HUES64 (cell line): ENCODE results near the gene CC2D1A.

ENCODE experiments used
- H3K27ac ChIP-seq: 2 replicates; pipeline ENCODE4 v1.7.0; 2013; ENCODE audit warnings: low read depth, low read length, inconsistent platforms
- H3K27me3 ChIP-seq: 2 replicates; pipeline ENCODE4 v1.6.1; 2013; ENCODE audit warnings: mild to moderate bottlenecking, low read length; ENCODE audit not compliant: insufficient read depth
- H3K36me3 ChIP-seq: 2 replicates; pipeline ENCODE4 v1.6.1; 2013; ENCODE audit warnings: mild to moderate bottlenecking, low read length; ENCODE audit not compliant: insufficient read depth
- H3K4me1 ChIP-seq: 2 replicates; pipeline ENCODE4 v1.6.1; 2013; ENCODE audit warnings: mild to moderate bottlenecking, low read length, moderate library complexity; ENCODE audit not compliant: insufficient read depth
- H3K4me3 ChIP-seq: 2 replicates; pipeline ENCODE4 v1.5.1; 2013; ENCODE audit warnings: mild to moderate bottlenecking, low read length, moderate library complexity
- H3K9ac ChIP-seq: 2 replicates; pipeline ENCODE4 v1.6.1; 2013; ENCODE audit warnings: mild to moderate bottlenecking, low read depth, low read length
- H3K9me3 ChIP-seq: 2 replicates; pipeline ENCODE4 v1.6.1; 2013; ENCODE audit warnings: low read depth, low read length; ENCODE audit not compliant: insufficient read depth
- WGBS: fragments of 150-250, 120-280 bp; methylation state at CpG from one replicate; pipeline ENCODE4 v1.1.7; 2013; ENCODE audit warnings: missing lambda C conversion rate; 5-methylcytosine and 5-hydroxymethylcytosine counted together

Gene CC2D1A

DNA sequence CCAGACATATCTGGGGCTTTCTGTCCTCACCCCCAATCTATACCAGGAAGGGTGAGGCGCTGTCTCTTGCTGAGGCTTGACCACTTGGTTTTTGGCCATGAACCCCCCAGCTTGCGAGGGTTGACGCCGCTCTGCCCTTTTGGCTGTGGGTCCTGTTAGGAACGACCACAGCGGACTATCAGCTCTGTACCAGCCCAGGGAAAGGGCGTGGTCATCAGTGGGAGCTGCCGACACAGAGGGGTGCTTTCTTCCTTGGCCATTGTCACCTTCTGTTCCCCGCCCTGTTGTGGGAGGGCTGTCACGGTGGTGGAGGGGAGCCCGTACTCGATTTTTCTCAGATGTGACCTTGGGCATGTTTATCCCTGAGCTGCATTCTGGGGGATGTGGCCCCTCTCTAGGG is 52.0 kb downstream of the CC2D1A start:
- WGBS: 86% methylated on average over 12 of the region's 12 CpGs
- H3K4me3 ChIP-seq: no peak overlapping the region
- H3K27ac ChIP-seq: no peak overlapping the region
- peaks cover 4% of the 10 kb centered on the region; the same call in 1 of the 2 replicates for H3K4me1 ChIP-seq
- no peaks in the 10 kb centered on the region; the same call in 1 of the 2 replicates for H3K27me3 ChIP-seq
- H3K9ac ChIP-seq: no peak overlapping the region
- no peaks in the 10 kb centered on the region for H3K9me3 ChIP-seq
- peaks cover 68% of the 10 kb centered on the region for H3K36me3 ChIP-seq

DNA sequence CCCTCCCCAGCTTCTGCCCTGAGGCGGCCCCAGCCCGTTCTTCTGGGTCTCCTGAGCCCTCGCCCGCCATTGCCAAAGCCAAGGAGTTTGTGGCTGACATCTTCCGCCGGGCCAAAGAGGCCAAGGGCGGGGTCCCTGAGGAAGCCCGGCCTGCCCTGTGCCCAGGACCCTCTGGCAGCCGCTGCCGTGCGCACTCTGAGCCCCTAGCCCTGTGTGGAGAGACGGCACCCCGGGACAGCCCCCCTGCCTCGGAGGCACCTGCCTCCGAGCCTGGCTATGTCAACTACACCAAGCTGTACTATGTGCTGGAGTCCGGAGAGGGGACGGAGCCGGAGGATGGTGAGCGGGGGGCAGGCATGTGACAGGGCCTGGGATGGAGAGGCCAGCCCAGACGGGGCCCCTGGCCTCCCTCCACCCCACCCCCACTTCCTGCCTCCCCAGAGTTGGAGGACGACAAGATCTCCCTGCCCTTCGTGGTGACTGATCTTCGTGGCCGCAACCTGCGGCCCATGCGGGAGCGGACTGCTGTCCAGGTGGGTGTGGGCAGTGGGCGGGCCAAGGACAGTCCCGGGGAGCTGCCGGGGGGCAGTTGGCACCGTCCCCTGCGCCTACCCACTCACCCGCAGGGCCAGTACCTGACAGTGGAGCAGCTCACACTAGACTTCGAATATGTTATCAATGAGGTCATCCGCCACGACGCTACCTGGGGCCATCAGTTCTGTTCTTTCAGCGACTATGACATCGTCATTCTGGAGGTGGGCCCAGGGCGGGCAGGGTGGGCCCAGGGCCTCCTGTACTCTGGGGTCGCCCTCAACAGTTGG is 53.4 kb downstream of the CC2D1A start:
- Histone ChIP-seq H3K4me1 (no peaks in the 10 kb centered on the region), H3K9me3 (no peaks in the 10 kb centered on the region), H3K36me3 (peaks cover 63% of the 10 kb centered on the region), H3K9ac (no peak overlapping the region), H3K27ac (no peak overlapping the region), H3K4me3 (no peak overlapping the region), H3K27me3 (no peaks in the 10 kb centered on the region; the same call in 1 of the 2 replicates)
- whole genome bisulfite sequencing: 96% methylated on average over 41 of the region's 41 CpGs

DNA sequence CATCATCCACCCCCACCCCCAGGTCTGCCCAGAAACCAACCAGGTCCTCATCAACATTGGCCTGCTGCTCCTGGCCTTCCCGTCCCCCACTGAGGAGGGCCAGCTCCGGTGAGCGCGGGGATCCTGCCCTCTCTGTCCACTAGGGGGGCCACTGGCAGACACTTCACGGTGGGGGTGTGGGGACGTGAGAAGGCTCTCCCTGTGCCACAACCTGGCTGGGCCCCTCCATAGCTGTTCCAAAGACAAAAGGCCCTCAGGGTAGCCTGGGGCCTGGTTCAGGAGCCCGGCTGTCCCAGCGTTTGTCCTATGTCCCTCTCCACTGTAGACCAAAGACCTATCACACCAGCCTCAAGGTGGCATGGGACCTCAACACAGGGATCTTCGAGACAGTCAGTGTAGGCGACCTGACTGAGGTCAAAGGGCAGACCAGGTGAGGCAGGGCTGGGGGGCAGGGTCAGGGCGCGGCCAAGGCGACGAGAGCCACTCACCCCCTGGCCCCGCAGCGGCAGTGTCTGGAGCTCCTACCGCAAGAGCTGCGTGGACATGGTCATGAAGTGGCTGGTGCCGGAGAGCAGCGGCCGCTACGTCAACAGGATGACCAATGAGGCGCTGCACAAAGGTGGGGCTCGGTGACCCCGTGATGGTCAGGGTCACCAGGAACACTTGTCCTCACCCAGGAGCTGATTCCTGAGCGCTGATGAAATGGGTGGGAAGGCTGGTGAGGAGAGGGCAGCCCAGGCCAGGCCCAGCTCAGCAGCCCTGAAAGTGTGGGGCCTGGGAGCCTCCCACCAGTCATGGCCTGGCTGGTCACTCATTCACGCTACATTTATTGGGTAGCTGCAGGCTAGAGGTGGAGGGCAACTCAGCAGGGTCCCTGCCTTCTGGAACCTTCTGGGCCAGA is 54.2 kb downstream of the CC2D1A start:
- Histone ChIP-seq H3K27me3 (no peaks in the 10 kb centered on the region; the same call in 1 of the 2 replicates), H3K36me3 (peaks cover 61% of the 10 kb centered on the region), H3K4me3 (no peak overlapping the region), H3K9ac (no peak overlapping the region), H3K9me3 (no peaks in the 10 kb centered on the region), H3K27ac (no peak overlapping the region), H3K4me1 (no peaks in the 10 kb centered on the region)
- 93% methylated on average over 27 of the region's 27 CpGs for WGBS

DNA sequence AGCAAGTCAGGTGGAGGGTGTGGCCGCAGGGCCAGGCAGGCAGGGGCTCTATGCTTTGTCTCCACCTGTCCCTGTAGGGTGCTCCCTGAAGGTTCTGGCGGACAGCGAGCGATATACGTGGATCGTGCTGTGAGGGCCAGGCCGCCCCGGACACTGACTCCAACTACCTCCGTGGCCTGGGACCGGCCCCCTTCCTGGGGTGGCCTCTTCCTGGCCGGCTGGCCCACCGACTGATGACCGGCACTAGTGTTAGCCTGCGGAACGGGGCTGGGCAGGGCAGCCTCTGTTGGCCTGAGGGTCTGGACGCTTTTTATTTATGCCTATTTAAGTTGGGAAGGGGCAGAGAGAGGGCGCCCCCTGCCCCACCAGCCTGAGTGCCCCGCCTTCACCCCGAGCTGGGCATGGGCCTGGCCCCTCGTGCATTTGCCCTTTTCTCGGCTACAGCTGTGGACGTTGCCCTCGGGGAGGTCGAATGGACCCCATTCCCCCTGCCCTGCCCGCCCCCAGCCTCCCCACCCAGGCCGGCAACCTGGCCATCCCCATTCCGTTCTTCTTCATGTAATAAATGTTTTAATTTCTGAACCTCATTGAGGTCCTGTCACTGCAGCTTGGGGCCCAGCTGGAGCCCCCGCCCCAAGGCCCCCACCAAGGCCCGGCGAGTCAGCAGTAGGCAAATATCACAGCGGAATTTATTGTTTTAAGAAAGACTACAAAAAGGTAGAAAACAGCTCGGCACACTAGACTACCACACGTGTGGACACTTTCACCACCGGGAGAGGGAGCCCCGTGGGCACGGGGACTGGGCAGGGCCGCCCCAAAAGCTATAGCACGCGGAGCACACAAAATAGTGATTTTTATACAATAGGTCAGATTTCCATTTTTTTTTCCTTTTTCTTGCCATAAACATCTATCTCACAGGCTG is 55.1 kb downstream of the CC2D1A start:
- WGBS: 93% methylated on average over 37 of the region's 39 CpGs
- peaks cover 58% of the 10 kb centered on the region for H3K36me3 ChIP-seq
- H3K9me3 ChIP-seq: no peaks in the 10 kb centered on the region
- no peak overlapping the region; the same call in 1 of the 2 replicates for H3K27ac ChIP-seq
- no peak overlapping the region for H3K4me3 ChIP-seq
- H3K27me3 ChIP-seq: no peaks in the 10 kb centered on the region; the same call in 1 of the 2 replicates
- no peaks in the 10 kb centered on the region for H3K4me1 ChIP-seq
- H3K9ac ChIP-seq: no peak overlapping the region

DNA sequence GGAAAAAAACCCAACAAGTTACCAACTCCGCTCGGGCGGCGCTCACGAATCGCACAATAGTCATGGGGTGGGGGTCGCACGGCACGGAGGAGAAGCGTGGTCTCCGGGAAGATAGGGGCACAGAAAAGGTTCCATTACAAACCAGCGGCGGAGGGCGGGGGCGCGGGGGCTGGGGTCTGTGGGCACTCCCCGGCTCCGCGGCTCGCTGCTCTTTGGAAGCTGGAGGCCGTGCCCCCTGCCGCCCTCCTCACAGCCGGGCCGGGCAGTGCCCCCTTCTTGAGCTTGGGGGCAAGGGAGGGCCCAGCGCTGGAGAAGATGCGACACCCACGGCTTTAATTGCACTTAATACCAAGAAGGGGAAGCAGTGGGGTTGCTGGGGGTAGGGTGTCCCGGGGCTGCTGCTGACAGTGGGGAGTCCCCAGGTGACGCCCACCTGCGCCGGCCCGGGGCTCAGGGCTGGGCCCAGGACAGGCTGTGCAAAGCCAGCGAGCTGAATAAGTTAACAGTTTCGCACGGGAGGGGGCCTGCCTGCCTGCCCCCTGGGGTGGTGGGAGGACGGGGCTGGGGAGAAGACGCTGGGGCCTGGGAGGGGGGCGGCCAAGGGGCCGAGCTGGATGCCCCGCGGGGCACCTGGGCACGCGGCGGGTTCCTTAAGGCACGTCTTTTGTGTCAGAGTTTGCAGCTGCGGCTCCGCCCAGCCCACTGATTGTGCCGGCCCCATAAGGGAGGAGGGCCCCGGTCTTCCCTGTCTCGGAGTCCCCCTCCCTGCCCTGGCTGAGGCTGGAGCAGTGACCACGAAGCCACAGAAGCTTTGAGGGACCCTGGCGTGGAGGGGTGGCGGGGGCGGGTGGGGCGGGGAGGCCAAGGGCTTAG is 56.1 kb downstream of the CC2D1A start:
- Histone ChIP-seq H3K27me3 (no peaks in the 10 kb centered on the region; the same call in 1 of the 2 replicates), H3K36me3 (peaks cover 58% of the 10 kb centered on the region), H3K4me1 (no peaks in the 10 kb centered on the region), H3K9me3 (no peaks in the 10 kb centered on the region), H3K9ac (0 out of 2 replicates have a peak overlapping the region, but pooled peaks have one; percentile 27), H3K4me3 (peak overlapping the region; percentile 41), H3K27ac (0 out of 2 replicates have a peak overlapping the region, but pooled peaks have one; percentile 8)
- 54% methylated on average over 55 of the region's 55 CpGs for WGBS

DNA sequence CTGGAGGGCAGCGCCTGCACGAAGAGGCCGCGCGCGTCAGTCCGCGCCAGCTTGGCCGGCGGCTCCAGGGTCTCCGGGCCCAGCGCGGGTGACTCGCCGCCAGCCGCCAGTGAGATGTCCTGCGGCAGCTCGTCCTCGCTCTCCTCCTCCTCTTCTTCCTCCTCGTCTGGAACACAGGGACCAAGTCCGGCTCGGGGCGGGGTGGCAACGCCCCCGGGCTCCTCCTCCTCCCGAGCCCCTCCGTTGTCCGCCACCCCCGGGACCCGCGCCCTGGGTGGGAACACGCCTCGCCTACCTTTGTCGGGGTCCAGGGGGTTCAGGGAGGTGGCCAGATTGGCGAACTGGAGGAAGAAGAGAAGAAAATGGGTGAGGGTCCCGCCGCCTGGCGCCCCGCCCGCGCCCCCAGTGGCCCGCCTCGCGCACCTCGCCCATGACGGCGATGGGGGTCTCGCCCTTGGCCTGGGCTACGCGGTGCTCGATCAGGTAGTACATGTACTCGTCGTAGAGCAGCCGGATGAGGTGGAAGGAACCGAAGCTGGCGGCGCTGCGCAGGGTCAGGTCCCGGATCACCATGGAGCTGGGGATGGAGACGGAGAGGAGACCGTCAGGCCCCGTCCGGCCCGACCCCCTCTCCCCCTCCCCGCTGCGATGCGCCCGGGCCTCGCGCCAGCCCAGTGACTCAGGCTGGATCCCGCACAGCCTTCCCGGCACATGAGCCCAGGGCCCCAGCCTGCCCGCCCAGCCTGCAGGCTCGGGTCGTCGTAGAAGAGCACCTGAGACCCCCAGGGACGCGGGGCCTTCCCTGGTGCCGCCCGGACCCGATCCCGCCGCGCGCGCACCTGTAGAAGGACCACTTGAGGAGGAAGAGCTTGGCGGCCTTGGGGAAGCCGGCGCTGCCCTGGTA is 57.0 kb downstream of the CC2D1A start:
- Histone ChIP-seq H3K9me3 (no peaks in the 10 kb centered on the region), H3K4me1 (no peaks in the 10 kb centered on the region), H3K36me3 (peaks cover 57% of the 10 kb centered on the region), H3K9ac (peak overlapping the region; percentile 47; the same call in 1 of the 2 replicates), H3K27ac (no peak overlapping the region), H3K27me3 (no peaks in the 10 kb centered on the region; the same call in 1 of the 2 replicates), H3K4me3 (peak overlapping the region; percentile 41)
- WGBS: 84% methylated on average over 89 of the region's 89 CpGs

DNA sequence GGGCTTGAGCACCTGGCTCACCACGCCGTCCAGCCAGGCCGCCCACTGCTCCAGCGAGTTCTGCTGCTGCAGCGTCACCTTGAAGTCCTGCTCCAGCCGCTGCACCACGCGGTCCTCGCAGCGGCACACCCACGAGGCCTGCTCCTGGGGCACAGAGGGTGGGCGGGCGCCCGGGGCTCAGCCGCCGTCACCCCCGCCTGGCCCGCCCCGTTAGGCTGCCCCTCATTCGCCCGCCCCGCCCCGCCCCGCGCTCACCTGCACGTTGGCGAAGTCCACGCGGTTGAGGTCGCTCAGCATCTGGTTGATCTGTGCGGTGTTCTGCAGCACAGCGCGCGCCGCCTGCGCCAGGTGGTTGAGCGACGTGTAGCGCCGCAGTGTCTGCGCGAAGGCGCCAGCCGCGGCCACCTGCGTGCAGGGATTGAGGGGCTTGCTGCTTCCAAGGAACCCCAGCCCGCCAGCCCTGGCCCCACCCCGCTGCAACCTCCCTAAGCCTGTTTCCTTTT is 57.7 kb downstream of the CC2D1A start:
- WGBS: 95% methylated on average over 48 of the region's 48 CpGs
- H3K4me1 ChIP-seq: no peaks in the 10 kb centered on the region
- H3K27ac ChIP-seq: no peak overlapping the region
- H3K9ac ChIP-seq: peak overlapping the region; percentile 47; the same call in 1 of the 2 replicates
- no peaks in the 10 kb centered on the region; the same call in 1 of the 2 replicates for H3K27me3 ChIP-seq
- H3K4me3 ChIP-seq: peak overlapping the region; percentile 41
- no peaks in the 10 kb centered on the region for H3K9me3 ChIP-seq
- H3K36me3 ChIP-seq: peaks cover 55% of the 10 kb centered on the region

DNA sequence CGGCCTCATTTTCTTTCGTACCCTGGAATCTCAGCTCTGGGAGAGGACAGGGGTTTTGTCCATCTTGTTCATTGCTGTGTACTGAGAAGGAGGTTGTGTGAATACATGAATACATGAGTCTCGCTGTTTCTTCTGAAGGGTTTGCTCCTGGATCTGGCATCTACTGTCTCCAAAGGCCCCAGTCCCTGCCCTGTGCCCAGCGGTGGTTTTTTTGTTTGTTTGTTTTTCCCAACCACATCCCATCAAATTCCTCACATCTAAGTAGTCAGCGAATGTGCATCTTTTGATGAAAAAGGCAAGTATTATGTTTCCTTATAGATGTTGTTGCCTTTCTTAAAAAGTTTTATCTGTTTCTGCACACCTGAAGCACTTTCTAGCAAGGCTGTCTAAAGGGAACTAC is 58.8 kb downstream of the CC2D1A start:
- Histone ChIP-seq H3K4me1 (no peaks in the 10 kb centered on the region), H3K27ac (no peak overlapping the region), H3K36me3 (peaks cover 57% of the 10 kb centered on the region), H3K9ac (no peak overlapping the region), H3K9me3 (no peaks in the 10 kb centered on the region), H3K4me3 (no peak overlapping the region), H3K27me3 (no peaks in the 10 kb centered on the region; the same call in 1 of the 2 replicates)
- WGBS: 93% methylated on average over 5 of the region's 5 CpGs

DNA sequence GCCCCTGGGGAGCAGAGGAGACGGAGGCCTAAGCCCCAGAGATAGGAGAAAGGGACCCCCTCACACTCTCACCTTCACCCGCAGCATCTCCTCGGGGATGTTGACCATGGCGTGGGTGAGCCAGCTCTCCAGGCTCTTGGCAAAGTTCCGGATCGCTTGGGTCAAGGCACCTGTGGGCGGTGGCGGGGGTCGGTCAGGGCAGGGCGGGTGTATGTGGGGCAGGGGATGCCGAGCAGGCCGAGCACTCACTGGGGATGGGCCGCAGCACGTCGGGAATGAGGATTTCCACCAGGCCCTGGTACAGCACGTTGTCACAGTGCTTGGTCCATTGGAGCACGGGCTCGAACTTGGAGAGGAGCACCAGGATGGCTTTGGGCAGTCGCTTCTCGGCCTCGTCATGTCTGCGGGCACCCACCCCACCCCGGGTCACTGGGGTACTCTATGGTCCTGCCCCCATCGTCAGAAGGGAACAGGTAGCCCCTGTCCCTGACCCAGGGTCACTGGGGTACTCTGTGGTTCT is 59.4 kb downstream of the CC2D1A start:
- Histone ChIP-seq H3K9ac (no peak overlapping the region), H3K4me1 (no peaks in the 10 kb centered on the region), H3K27ac (no peak overlapping the region), H3K4me3 (no peak overlapping the region), H3K9me3 (no peaks in the 10 kb centered on the region), H3K27me3 (no peaks in the 10 kb centered on the region; the same call in 1 of the 2 replicates), H3K36me3 (peaks cover 57% of the 10 kb centered on the region)
- 95% methylated on average over 24 of the region's 24 CpGs for WGBS
